GM12878 (cell line): ENCODE data around the gene HYDIN. TPM values are rescaled to one million over a fixed set of nuclear protein-coding genes. Genes with fewer than 3 reads are reported as not detected.

Source experiments
- ATAC-seq: fragments of 200-7000 bp; cut with Tn5 transposase; 3 replicates; pipeline ENCODE4 v1.9.1; 2020; ENCODE audit warnings: mild to moderate bottlenecking, moderate library complexity
- BruUV-seq: library from RNA; stranded (reverse); fragments of 400-500 nt; replicated peaks from 2 replicates; lab custom pipeline; 2021; lab: Mats Ljungman, UMichigan
- CTCF ChIA-PET: fragments of 300-600 bp; sonication (Branson Sonifier 250); formaldehyde crosslinking; extraction: SDS; loops from one replicate; lab custom pipeline; 2021; ENCODE audit warnings: inconsistent platforms; lab: Yijun Ruan, JAX
- POLR2A ChIA-PET: fragments of 350-600 bp; formaldehyde crosslinking; extraction: SDS; loops from one replicate; lab custom pipeline; 2021; ENCODE audit warnings: inconsistent platforms; lab: Charles Lee
- RAD21 ChIA-PET: fragments of 300-600 bp; sonication (Branson Sonifier 250); formaldehyde crosslinking; loops from one replicate; lab custom pipeline; 2023; ENCODE audit warnings: antibody characterized with exemption; ENCODE audit not compliant: unreplicated experiment; lab: Charles Lee
- SMC1A ChIA-PET: fragments of 300-600 bp; sonication (Branson Sonifier 250); formaldehyde crosslinking; loops from one replicate; lab custom pipeline; 2023; ENCODE audit not compliant: unreplicated experiment, uncharacterized antibody; lab: Charles Lee
- DNase-seq: peaks from one replicate; pipeline ENCODE4 v3.0.0-alpha.2; 2011; ENCODE audit warnings: low read depth, low spot score
- FAIRE-seq: peaks from 3 replicates; lab custom pipeline; 2011; peaks lifted over from hg19 to GRCh38; lab: Jason Lieb, UNC
- H2AFZ ChIP-seq: 2 replicates; pipeline ENCODE4 v1.6.0; 2011; ENCODE audit warnings: low read depth, low read length, control low read depth; ENCODE audit not compliant: control insufficient read depth
- H3K27ac ChIP-seq: 2 replicates; pipeline ENCODE4 v1.5.1; 2011; ENCODE audit warnings: control low read depth; ENCODE audit not compliant: control insufficient read depth, insufficient read depth
- H3K27me3 ChIP-seq, 2 experiments: replicated peaks in 1 of 2; 2 replicates each; pipeline versions ENCODE4 v1.6.0 to v1.6.1; 2011; ENCODE audit warnings: low read length in 1 of 2; ENCODE audit not compliant: control insufficient read depth in 2 of 2, insufficient read depth in 2 of 2
- H3K36me3 ChIP-seq, 2 experiments: 2 replicates each; pipeline ENCODE4 v1.5.1; 2011; ENCODE audit warnings: low read length in 1 of 2; ENCODE audit not compliant: control insufficient read depth in 2 of 2, insufficient read depth in 2 of 2
- H3K4me1 ChIP-seq: 2 replicates; pipeline ENCODE4 v1.6.1; 2011; ENCODE audit warnings: mild to moderate bottlenecking, low read length, moderate library complexity, mixed read lengths; ENCODE audit not compliant: control insufficient read depth, insufficient read depth
- H3K4me2 ChIP-seq: 2 replicates; pipeline ENCODE4 v1.6.0; 2011; ENCODE audit warnings: control low read depth; ENCODE audit not compliant: control insufficient read depth, insufficient read depth
- H3K4me3 ChIP-seq: fragments of 200-600 bp; sonication (generic); 2 replicates; pipeline ENCODE4 v1.5.1; 2016
- H3K79me2 ChIP-seq: 2 replicates; pipeline ENCODE4 v1.6.0; 2011; ENCODE audit warnings: low read length; ENCODE audit not compliant: control insufficient read depth, insufficient read depth
- H3K9ac ChIP-seq: 2 replicates; pipeline ENCODE4 v1.8.0; 2011; ENCODE audit warnings: low read length, control low read depth, mixed read lengths; ENCODE audit not compliant: control insufficient read depth, insufficient read depth
- H3K9me3 ChIP-seq: replicated peaks from 3 replicates; pipeline ENCODE4 v1.5.1; 2011; ENCODE audit warnings: mild to moderate bottlenecking, low read length; ENCODE audit not compliant: control insufficient read depth, insufficient read depth
- H4K20me1 ChIP-seq: 2 replicates; pipeline ENCODE4 v1.6.0; 2011; ENCODE audit not compliant: control insufficient read depth, insufficient read depth
- BHLHE40 ChIP-seq, 2 experiments: fragments of 450-650 bp in 1 of 2; IDR thresholded peaks; 2 replicates each; pipeline ENCODE4 v1.6.1; 2011 to 2017; ENCODE audit warnings: low read depth in 2 of 2, borderline replicate concordance in 1 of 2, improper control_type of control experiment in 1 of 2, low read length in 1 of 2, mild to moderate bottlenecking in 1 of 2
- BMI1 ChIP-seq: fragments of 450-650 bp; IDR thresholded peaks from 2 replicates; pipeline ENCODE4 v1.6.1; 2016; ENCODE audit warnings: mild to moderate bottlenecking, moderate library complexity, borderline replicate concordance
- MXI1 ChIP-seq: fragments of 150-350 bp; IDR thresholded peaks from 2 replicates; pipeline ENCODE4 v1.6.1; 2011; ENCODE audit warnings: low read depth, mild to moderate bottlenecking, inconsistent platforms, low read length, improper control_type of control experiment
- NBN ChIP-seq: fragments of 450-650 bp; IDR thresholded peaks from 2 replicates; pipeline ENCODE4 v1.6.1; 2016
- RELA ChIP-seq: fragments of 450-650 bp; IDR thresholded peaks from 2 replicates; pipeline ENCODE4 v1.8.0; 2014; ENCODE audit warnings: borderline replicate concordance; ENCODE audit not compliant: partially characterized antibody
- SREBF2 ChIP-seq: IDR thresholded peaks from 2 replicates; pipeline ENCODE4 v1.6.1; 2012; ENCODE audit warnings: mild to moderate bottlenecking, low read length
- WGBS: methylation state at CpG from one replicate; pipeline ENCODE4 v1.1.6; 2016; ENCODE audit warnings: low lambda C conversion rate; ENCODE audit not compliant: insufficient replicate concordance, insufficient coverage; ENCODE audit errors: missing lambda C conversion rate; 5-methylcytosine and 5-hydroxymethylcytosine counted together
- in situ Hi-C: fragments of 300-500 bp; cut with MboI; formaldehyde crosslinking; loops from 9 replicates; pipeline ENCODE4 v1.14.3; 2018; ENCODE audit warnings: mixed read lengths
- intact Hi-C: fragments of 100-400 bp; cut with micrococcal nuclease; formaldehyde crosslinking; loops from one replicate; pipeline ENCODE4 v1.14.2; 2022; ENCODE audit not compliant: unreplicated experiment
- polyA plus RNA-seq, 11 experiments: library from polyadenylated mRNA; depleted of rRNA in 4 of 11; unstranded in 6 of 11; stranded (reverse) in 5 of 11; fragments of >200 nt; fragmentation: Nextera tagmentation in 4 of 11; fragmentation: Illumina TruSeq in 1 of 11; extraction: Ambion mirVana in 4 of 11; extraction: Trizol in 1 of 11; gene quantifications; 1 replicate in 1 of 11; 2 replicates in 10 of 11; pipeline versions ENCODE4 v1.2.1 to v1.2.3, GENCODE V29; 2011 to 2016; ENCODE audit warnings: inconsistent platforms in 2 of 11, missing spikeins in 2 of 11, low read depth in 1 of 11
- total RNA-seq, 4 experiments: library from RNA; depleted of rRNA in 3 of 4; stranded (reverse); fragments of >200 nt in 3 of 4; fragmentation: Illumina TruSeq in 1 of 4; extraction: Trizol in 1 of 4; gene quantifications; 2 replicates each; pipeline versions ENCODE4 v1.2.1 to v1.2.3, GENCODE V29; 2013 to 2021
- TF ChIP-seq, protein P1 (sequence below): fragments of 450-650 bp; IDR thresholded peaks from 2 replicates; pipeline ENCODE4 v1.6.1; 2017; ENCODE audit warnings: low read depth, mild to moderate bottlenecking, moderate library complexity
- TF ChIP-seq, protein P2 (sequence below): IDR thresholded peaks from 2 replicates; pipeline ENCODE4 v1.6.1; 2012; ENCODE audit warnings: low read length, inconsistent platforms
- TF ChIP-seq, protein P3 (sequence below): IDR thresholded peaks from 2 replicates; pipeline ENCODE4 v1.6.1; 2012; ENCODE audit warnings: mild to moderate bottlenecking, low read depth, low read length

HYDIN gene
- total and polyA plus RNA-seq, 10 of the 15 experiments (the other 5 are each of a cell fraction or from before 2014, with no cell fraction given) = 0.01 to 0.30 (median 0.10) TPM; not detected in 7

DNA sequence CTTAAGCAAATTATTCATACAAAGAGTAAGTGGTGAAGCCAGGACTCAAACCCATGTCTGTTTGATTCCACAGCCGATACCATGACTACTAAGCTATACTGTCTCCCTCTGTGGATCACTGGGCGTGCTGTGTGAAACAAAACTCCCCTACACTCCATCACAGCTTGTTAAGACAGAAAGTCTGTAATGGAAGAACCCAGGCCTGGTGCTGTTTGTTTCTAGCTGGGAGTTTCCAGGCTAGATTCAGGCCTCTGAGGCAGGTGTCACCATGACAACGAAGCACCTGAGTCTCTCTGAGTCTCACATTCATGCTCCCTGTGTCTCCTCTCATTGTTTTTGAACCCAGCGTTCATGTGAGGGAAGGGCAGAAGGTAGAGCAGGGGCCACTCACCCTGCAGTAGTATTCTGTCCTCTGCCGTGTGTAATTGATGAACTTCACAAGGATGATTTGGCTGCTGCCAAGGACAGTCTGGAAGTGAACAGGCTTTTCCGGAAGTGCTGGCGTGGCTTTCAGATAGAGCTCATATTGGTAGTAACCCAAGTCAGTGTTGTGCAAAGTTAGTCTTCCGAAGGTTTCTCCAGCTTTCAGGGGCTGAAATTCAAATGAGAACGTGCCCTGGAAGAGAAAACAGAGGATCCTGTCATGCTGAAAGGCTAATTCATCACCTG lies 421.0 kb downstream of the HYDIN start:
- ChIA-PET CTCF (interaction anchor here (2.3 kb wide), 1 partner anchor 39 kb away, joined by 10 read pairs; no protein-coding TSS in a partner anchor), POLR2A (interaction anchor here (0.6 kb wide), 1 partner anchor 432 kb away, joined by 3 read pairs; no protein-coding TSS in a partner anchor), SMC1A (interaction anchor here (0.9 to 1.1 kb wide), 2 partner anchors 9 to 22 kb away, joined by 3 to 4 read pairs; no protein-coding TSS in a partner anchor), RAD21 (interaction anchor here (1.1 to 1.2 kb wide), 2 partner anchors 14 to 39 kb away, joined by 3 to 4 read pairs; no protein-coding TSS in a partner anchor)
- Histone ChIP-seq H3K9me3 (no peaks in the 10 kb centered on the region; the same call in 2 of the 3 replicates), H3K4me1 (no peaks in the 10 kb centered on the region; the same call in 1 of the 2 replicates), H3K4me3 (no peak overlapping the region), H2AFZ (no peak overlapping the region), H3K4me2 (no peak overlapping the region), H3K36me3 (no peaks in the 10 kb centered on the region), H4K20me1 (no peaks in the 10 kb centered on the region), H3K27me3 (no peaks in the 10 kb centered on the region), H3K9ac (no peak overlapping the region), H3K27ac (no peak overlapping the region), H3K79me2 (no peaks in the 10 kb centered on the region)
- ATAC-seq = peak; percentile 91
- no peak for FAIRE-seq
- in situ Hi-C loops = no loop called here
- WGBS = 51% methylated on average over 9 of the region's 9 CpGs
- BruUV-seq = no TSS peak
- no peak for DNase-seq
- intact Hi-C loops = no loop called here
- TF ChIP-seq SREBF2 (no peak), MXI1 (peak; percentile 33; the same call in 1 of the 2 replicates), NBN (no peak), RELA (peak; percentile 10), BHLHE40 (IDR thresholded peaks at IDR 0.05; ENCODE audit: borderline replicate concordance in 1 of 2, low read depth in 2 of 2, low read length in 1 of 2) (peak in 1 of 2 experiments; percentile 40; a peak in 1 of 4 replicates), BMI1 (peak; percentile 96)
- TF ChIP-seq, protein P1, sequence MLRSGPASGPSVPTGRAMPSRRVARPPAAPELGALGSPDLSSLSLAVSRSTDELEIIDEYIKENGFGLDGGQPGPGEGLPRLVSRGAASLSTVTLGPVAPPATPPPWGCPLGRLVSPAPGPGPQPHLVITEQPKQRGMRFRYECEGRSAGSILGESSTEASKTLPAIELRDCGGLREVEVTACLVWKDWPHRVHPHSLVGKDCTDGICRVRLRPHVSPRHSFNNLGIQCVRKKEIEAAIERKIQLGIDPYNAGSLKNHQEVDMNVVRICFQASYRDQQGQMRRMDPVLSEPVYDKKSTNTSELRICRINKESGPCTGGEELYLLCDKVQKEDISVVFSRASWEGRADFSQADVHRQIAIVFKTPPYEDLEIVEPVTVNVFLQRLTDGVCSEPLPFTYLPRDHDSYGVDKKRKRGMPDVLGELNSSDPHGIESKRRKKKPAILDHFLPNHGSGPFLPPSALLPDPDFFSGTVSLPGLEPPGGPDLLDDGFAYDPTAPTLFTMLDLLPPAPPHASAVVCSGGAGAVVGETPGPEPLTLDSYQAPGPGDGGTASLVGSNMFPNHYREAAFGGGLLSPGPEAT = peak; percentile 78
- TF ChIP-seq, protein P2, sequence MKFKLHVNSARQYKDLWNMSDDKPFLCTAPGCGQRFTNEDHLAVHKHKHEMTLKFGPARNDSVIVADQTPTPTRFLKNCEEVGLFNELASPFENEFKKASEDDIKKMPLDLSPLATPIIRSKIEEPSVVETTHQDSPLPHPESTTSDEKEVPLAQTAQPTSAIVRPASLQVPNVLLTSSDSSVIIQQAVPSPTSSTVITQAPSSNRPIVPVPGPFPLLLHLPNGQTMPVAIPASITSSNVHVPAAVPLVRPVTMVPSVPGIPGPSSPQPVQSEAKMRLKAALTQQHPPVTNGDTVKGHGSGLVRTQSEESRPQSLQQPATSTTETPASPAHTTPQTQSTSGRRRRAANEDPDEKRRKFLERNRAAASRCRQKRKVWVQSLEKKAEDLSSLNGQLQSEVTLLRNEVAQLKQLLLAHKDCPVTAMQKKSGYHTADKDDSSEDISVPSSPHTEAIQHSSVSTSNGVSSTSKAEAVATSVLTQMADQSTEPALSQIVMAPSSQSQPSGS = no peak
- TF ChIP-seq, protein P3, sequence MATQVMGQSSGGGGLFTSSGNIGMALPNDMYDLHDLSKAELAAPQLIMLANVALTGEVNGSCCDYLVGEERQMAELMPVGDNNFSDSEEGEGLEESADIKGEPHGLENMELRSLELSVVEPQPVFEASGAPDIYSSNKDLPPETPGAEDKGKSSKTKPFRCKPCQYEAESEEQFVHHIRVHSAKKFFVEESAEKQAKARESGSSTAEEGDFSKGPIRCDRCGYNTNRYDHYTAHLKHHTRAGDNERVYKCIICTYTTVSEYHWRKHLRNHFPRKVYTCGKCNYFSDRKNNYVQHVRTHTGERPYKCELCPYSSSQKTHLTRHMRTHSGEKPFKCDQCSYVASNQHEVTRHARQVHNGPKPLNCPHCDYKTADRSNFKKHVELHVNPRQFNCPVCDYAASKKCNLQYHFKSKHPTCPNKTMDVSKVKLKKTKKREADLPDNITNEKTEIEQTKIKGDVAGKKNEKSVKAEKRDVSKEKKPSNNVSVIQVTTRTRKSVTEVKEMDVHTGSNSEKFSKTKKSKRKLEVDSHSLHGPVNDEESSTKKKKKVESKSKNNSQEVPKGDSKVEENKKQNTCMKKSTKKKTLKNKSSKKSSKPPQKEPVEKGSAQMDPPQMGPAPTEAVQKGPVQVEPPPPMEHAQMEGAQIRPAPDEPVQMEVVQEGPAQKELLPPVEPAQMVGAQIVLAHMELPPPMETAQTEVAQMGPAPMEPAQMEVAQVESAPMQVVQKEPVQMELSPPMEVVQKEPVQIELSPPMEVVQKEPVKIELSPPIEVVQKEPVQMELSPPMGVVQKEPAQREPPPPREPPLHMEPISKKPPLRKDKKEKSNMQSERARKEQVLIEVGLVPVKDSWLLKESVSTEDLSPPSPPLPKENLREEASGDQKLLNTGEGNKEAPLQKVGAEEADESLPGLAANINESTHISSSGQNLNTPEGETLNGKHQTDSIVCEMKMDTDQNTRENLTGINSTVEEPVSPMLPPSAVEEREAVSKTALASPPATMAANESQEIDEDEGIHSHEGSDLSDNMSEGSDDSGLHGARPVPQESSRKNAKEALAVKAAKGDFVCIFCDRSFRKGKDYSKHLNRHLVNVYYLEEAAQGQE = no peak
